HCT116 (cell line): ENCODE data around the gene NOL4L. TPM values are rescaled to one million over a fixed set of nuclear protein-coding genes. Genes with fewer than 3 reads are reported as not detected.

Experiments used
- ATAC-seq: fragments of 200-7000 bp; cut with Tn5 transposase; 2 replicates; pipeline ENCODE4 v1.9.1; 2020; ENCODE audit warnings: mild to moderate bottlenecking, moderate library complexity
- BruUV-seq: library from RNA; stranded (reverse); fragments of 400-500 nt; replicated peaks from 2 replicates; lab custom pipeline; 2021; lab: Mats Ljungman, UMichigan
- CTCF ChIA-PET: fragments of 300-600 bp; sonication (Branson Sonifier 250); formaldehyde crosslinking; loops from one replicate; lab custom pipeline; 2021; ENCODE audit warnings: antibody characterized with exemption; lab: Charles Lee
- POLR2A ChIA-PET: fragments of 300-600, 350-600 bp; sonication (Branson Sonifier 250); formaldehyde crosslinking; loops from one replicate; lab custom pipeline; 2021; ENCODE audit warnings: antibody characterized with exemption; lab: Charles Lee
- RAD21 ChIA-PET, 2 experiments: fragments of 300-600 bp; sonication (Branson Sonifier 250); formaldehyde crosslinking; loops; one replicate each; lab custom pipeline; 2023; ENCODE audit warnings: low total read pairs in 2 of 2; ENCODE audit not compliant: uncharacterized antibody in 2 of 2, unreplicated experiment in 2 of 2, low non-redundant PET in 1 of 2; lab: Charles Lee
- DNase-seq: peaks from one replicate; pipeline ENCODE4 v3.0.0-alpha.2; 2010; ENCODE audit warnings: low read depth, low spot score
- H2AFZ ChIP-seq: fragments of 200-600 bp; shearing (Covaris generic), sonication (generic); 2 replicates; pipeline ENCODE4 v1.6.1; 2017; ENCODE audit warnings: low read depth, mixed run types, mixed read lengths, antibody characterized with exemption, low read length; ENCODE audit not compliant: poor library complexity, severe bottlenecking
- H3K27ac ChIP-seq: 2 replicates; pipeline ENCODE4 v1.5.1; 2012; ENCODE audit warnings: low read depth, low read length
- H3K27me3 ChIP-seq: fragments of 200-600 bp; sonication (generic); 2 replicates; pipeline ENCODE4 v1.6.1; 2016; ENCODE audit warnings: mixed run types, low read length, mixed read lengths; ENCODE audit not compliant: insufficient read depth
- H3K36me3 ChIP-seq, 2 experiments: fragments of 200-500 bp in 1 of 2; fragments of 200-600 bp in 1 of 2; sonication (Bioruptor generic) in 1 of 2; sonication (generic) in 1 of 2; 2 replicates each; pipeline versions ENCODE4 v1.5.1 to v1.6.1; 2014 to 2016; ENCODE audit warnings: low read length in 2 of 2, inconsistent platforms in 1 of 2, mixed read lengths in 1 of 2, mixed run types in 1 of 2; ENCODE audit not compliant: insufficient read depth in 2 of 2, control insufficient read depth in 1 of 2
- H3K4me1 ChIP-seq, 2 experiments: fragments of 200-600 bp in 1 of 2; sonication (generic) in 1 of 2; 2 replicates each; pipeline versions ENCODE4 v1.5.1 to v1.6.1; 2012 to 2017; ENCODE audit warnings: low read length in 2 of 2, inconsistent platforms in 1 of 2, mild to moderate bottlenecking in 1 of 2, mixed read lengths in 1 of 2, mixed run types in 1 of 2, moderate library complexity in 1 of 2; ENCODE audit not compliant: insufficient read depth in 2 of 2, control insufficient read depth in 1 of 2
- H3K4me2 ChIP-seq: fragments of 200-600 bp; sonication (generic); 2 replicates; pipeline ENCODE4 v1.6.1; 2017; ENCODE audit warnings: mixed run types, low read length, mixed read lengths
- H3K4me3 ChIP-seq, 2 experiments: fragments of 200-600 bp in 1 of 2; sonication (generic) in 1 of 2; replicated peaks in 1 of 2; 2 replicates each; pipeline ENCODE4 v1.5.1; 2011 to 2016; ENCODE audit warnings: low read length in 2 of 2, control low read depth in 1 of 2, low read depth in 1 of 2, mild to moderate bottlenecking in 1 of 2, mixed read lengths in 1 of 2, mixed run types in 1 of 2
- H3K79me2 ChIP-seq: fragments of 200-600 bp; sonication (generic); 2 replicates; pipeline ENCODE4 v1.6.1; 2017; ENCODE audit warnings: mild to moderate bottlenecking, mixed run types, low read length, moderate library complexity, mixed read lengths; ENCODE audit not compliant: insufficient read depth
- H3K9ac ChIP-seq: fragments of 200-600 bp; sonication (generic); 2 replicates; pipeline ENCODE4 v1.6.1; 2016; ENCODE audit warnings: low read length, mixed read lengths
- H3K9me2 ChIP-seq: fragments of 200-600 bp; sonication (generic), shearing (Covaris generic); 2 replicates; pipeline ENCODE4 v1.6.1; 2017; ENCODE audit warnings: mixed run types, mild to moderate bottlenecking, moderate library complexity; ENCODE audit not compliant: insufficient read depth
- H3K9me3 ChIP-seq, 2 experiments: fragments of 200-500 bp in 1 of 2; fragments of 200-600 bp in 1 of 2; sonication (Bioruptor generic) in 1 of 2; sonication (generic) in 1 of 2; 2 replicates each; pipeline ENCODE4 v1.6.1; 2014 to 2017; ENCODE audit warnings: low read length in 2 of 2, mixed read lengths in 2 of 2, inconsistent platforms in 1 of 2, low read depth in 1 of 2, mild to moderate bottlenecking in 1 of 2, mixed run types in 1 of 2, moderate library complexity in 1 of 2; ENCODE audit not compliant: control insufficient read depth in 1 of 2, insufficient read depth in 1 of 2
- H4K20me1 ChIP-seq: fragments of 200-600 bp; sonication (generic), shearing (Covaris generic); 2 replicates; pipeline ENCODE4 v1.6.1; 2017; ENCODE audit warnings: mixed run types, mild to moderate bottlenecking, moderate library complexity; ENCODE audit not compliant: insufficient read depth
- CTCF ChIP-seq, 3 experiments: fragments of 200-600 bp in 1 of 3; sonication (generic) in 1 of 3; IDR thresholded peaks in 2 of 3; conservative IDR thresholded peaks in 1 of 3; 2 replicates each; pipeline ENCODE4 v1.5.1; 2012 to 2017; ENCODE audit warnings: low read depth in 2 of 3, low read length in 2 of 3, antibody characterized with exemption in 1 of 3, borderline replicate concordance in 1 of 3, control low read depth in 1 of 3, mild to moderate bottlenecking in 1 of 3, mixed read lengths in 1 of 3, mixed run types in 1 of 3, moderate library complexity in 1 of 3; ENCODE audit not compliant: insufficient read depth in 1 of 3
- ELF1 ChIP-seq: IDR thresholded peaks from 2 replicates; pipeline ENCODE4 v1.6.1; 2012; ENCODE audit warnings: low read depth, borderline replicate concordance
- EZH2 ChIP-seq: fragments of 200-600 bp; sonication (generic); IDR thresholded peaks from 2 replicates; pipeline ENCODE4 v1.6.1; 2017; ENCODE audit warnings: antibody characterized with exemption, mixed run types
- EZH2phosphoT487 ChIP-seq: fragments of 200-600 bp; IDR thresholded peaks from 2 replicates; pipeline ENCODE4 v1.6.1; 2018; ENCODE audit warnings: antibody characterized with exemption, borderline replicate concordance
- SP1 ChIP-seq: IDR thresholded peaks from 2 replicates; pipeline ENCODE4 v1.6.1; 2012; ENCODE audit warnings: low read depth
- TCF7L2 ChIP-seq: IDR thresholded peaks from 2 replicates; pipeline ENCODE4 v1.7.0; 2011; ENCODE audit warnings: borderline replicate concordance, inconsistent platforms; ENCODE audit not compliant: insufficient read depth, insufficient read length; ENCODE audit errors: extremely low read depth
- ZBTB33 ChIP-seq: IDR thresholded peaks from 2 replicates; pipeline ENCODE4 v1.6.1; 2011; ENCODE audit warnings: mild to moderate bottlenecking, low read length, moderate library complexity; ENCODE audit not compliant: insufficient replicate concordance; ENCODE audit errors: extremely low read depth
- ZFX ChIP-seq: fragments of 450-650 bp; IDR thresholded peaks from 2 replicates; pipeline ENCODE4 v1.6.1; 2017
- intact Hi-C: fragments of 100-400 bp; cut with micrococcal nuclease; formaldehyde crosslinking; loops from 2 replicates; pipeline ENCODE4 v1.10.0; 2022
- total RNA-seq: library from RNA; stranded (reverse); gene quantifications from one replicate; pipeline ENCODE4 v1.2.1, GENCODE V29; 2021; ENCODE audit not compliant: unreplicated experiment

Gene NOL4L
- total RNA-seq, 1 experiment from 2014 or later, result 5.9 TPM

GRCh38 chr20:32524829-32525501 lies 60.2 kb downstream of the NOL4L start:
- Histone ChIP-seq H3K9me3 (no peaks in the 10 kb centered on the region), H3K4me3 (no peak overlapping the region), H2AFZ (no peak overlapping the region), H3K9ac (no peak overlapping the region), H3K9me2 (no peaks in the 10 kb centered on the region), H3K4me1 (0 out of 4 replicates have a peak, but pooled peaks cover 0 to 3% of the 10 kb centered on the region in 2 experiments), H3K36me3 (no peaks in the 10 kb centered on the region), H3K79me2 (no peaks in the 10 kb centered on the region), H3K4me2 (no peak overlapping the region), H4K20me1 (no peaks in the 10 kb centered on the region), H3K27me3 (no peaks in the 10 kb centered on the region), H3K27ac (no peak overlapping the region)
- intact Hi-C loops, result loop anchor here (10.0 kb wide), 1 partner anchor 250 kb away; no protein-coding TSS in a partner anchor
- no peak for TF ChIP-seq SP1
- TF ChIP-seq TCF7L2, result no peak
- no peak for TF ChIP-seq ZFX
- TF ChIP-seq ZBTB33, result no peak
- no peak for TF ChIP-seq EZH2phosphoT487
- TF ChIP-seq CTCF (IDR thresholded peaks at IDR 0.05 in 2 of 3, conservative IDR thresholded peaks at IDR 0.05 in 1 of 3; ENCODE audit: borderline replicate concordance in 1 of 3, insufficient read depth in 1 of 3, low read depth in 2 of 3, low read length in 2 of 3), result no peak
- TF ChIP-seq EZH2, result no peak
- no peak for TF ChIP-seq ELF1
- no TSS peak for BruUV-seq
- ATAC-seq, result no peak
- no peak for DNase-seq
- CTCF ChIA-PET, result interaction anchor here (7.6 kb wide), 1 partner anchor 126 kb away, joined by 117 read pairs; no protein-coding TSS in a partner anchor
- RAD21 ChIA-PET, result interaction anchor here in 1 of 2 experiments (3.7 kb wide), 1 partner anchor 127 kb away, joined by 16 read pairs; no protein-coding TSS in a partner anchor
- POLR2A ChIA-PET, result no interaction called here
